Astrocyte (in vitro differentiated cells and primary cell): Measurements from ENCODE around the gene SLC13A5. TPM values are rescaled to one million over a fixed set of nuclear protein-coding genes. Genes with fewer than 3 reads are reported as not detected.

Experiments
- DNase-seq: peaks from one replicate; pipeline ENCODE4 v3.0.0-alpha.2; 2010; ENCODE audit warnings: low read depth
- FAIRE-seq: peaks from 2 replicates; lab custom pipeline; 2011; peaks lifted over from hg19 to GRCh38; lab: Jason Lieb, UNC
- H2AFZ ChIP-seq: 2 replicates; pipeline ENCODE4 v1.6.0; 2012; ENCODE audit warnings: low read depth, low read length, inconsistent platforms
- H3K27ac ChIP-seq: 2 replicates; pipeline ENCODE4 v1.5.1; 2011; ENCODE audit warnings: low read depth, low read length, inconsistent platforms
- H3K27me3 ChIP-seq: 2 replicates; pipeline ENCODE4 v1.6.0; 2011; ENCODE audit warnings: low read length, inconsistent platforms; ENCODE audit not compliant: insufficient read depth
- H3K36me3 ChIP-seq: 2 replicates; pipeline ENCODE4 v1.5.1; 2011; ENCODE audit warnings: low read length, inconsistent platforms; ENCODE audit not compliant: insufficient read depth
- H3K4me1 ChIP-seq: 2 replicates; pipeline ENCODE4 v1.5.1; 2011; ENCODE audit warnings: low read length, inconsistent platforms; ENCODE audit not compliant: insufficient read depth
- H3K4me2 ChIP-seq: 2 replicates; pipeline ENCODE4 v1.6.0; 2012; ENCODE audit warnings: low read length, inconsistent platforms
- H3K4me3 ChIP-seq: 2 replicates; pipeline ENCODE4 v1.5.1; 2011; ENCODE audit warnings: low read depth, mild to moderate bottlenecking, low read length, inconsistent platforms; ENCODE audit not compliant: insufficient read depth
- H3K79me2 ChIP-seq: 2 replicates; pipeline ENCODE4 v1.6.0; 2012; ENCODE audit warnings: mild to moderate bottlenecking, low read length, inconsistent platforms; ENCODE audit not compliant: insufficient read depth
- H3K9ac ChIP-seq: 2 replicates; pipeline ENCODE4 v1.6.0; 2012; ENCODE audit warnings: mild to moderate bottlenecking, low read length, inconsistent platforms
- H3K9me3 ChIP-seq: 2 replicates; pipeline ENCODE4 v1.5.1; 2012; ENCODE audit warnings: low read depth, mild to moderate bottlenecking, low read length, inconsistent platforms; ENCODE audit not compliant: insufficient read depth
- H4K20me1 ChIP-seq: 2 replicates; pipeline ENCODE4 v1.6.0; 2012; ENCODE audit warnings: low read length, inconsistent platforms; ENCODE audit not compliant: insufficient read depth
- H3K27ac Mint-ChIP-seq: one replicate; pipeline ENCODE4 v1.8.0; 2021; ENCODE audit warnings: mild to moderate bottlenecking, mixed read lengths; ENCODE audit not compliant: unreplicated experiment
- H3K27me3 Mint-ChIP-seq: one replicate; pipeline ENCODE4 v1.8.0; 2021; ENCODE audit warnings: low read depth, mixed read lengths; ENCODE audit not compliant: unreplicated experiment
- H3K36me3 Mint-ChIP-seq: one replicate; pipeline ENCODE4 v1.8.0; 2021; ENCODE audit warnings: low read depth, mixed read lengths; ENCODE audit not compliant: unreplicated experiment
- H3K4me1 Mint-ChIP-seq: one replicate; pipeline ENCODE4 v1.8.0; 2021; ENCODE audit warnings: low read depth, mixed read lengths; ENCODE audit not compliant: unreplicated experiment
- H3K4me3 Mint-ChIP-seq: one replicate; pipeline ENCODE4 v1.8.0; 2021; ENCODE audit warnings: mild to moderate bottlenecking, moderate library complexity, mixed read lengths; ENCODE audit not compliant: unreplicated experiment
- H3K9me3 Mint-ChIP-seq: one replicate; pipeline ENCODE4 v1.8.0; 2021; ENCODE audit warnings: mild to moderate bottlenecking, mixed read lengths; ENCODE audit not compliant: unreplicated experiment
- EZH2 ChIP-seq: IDR thresholded peaks from 2 replicates; pipeline ENCODE4 v1.6.1; 2012; ENCODE audit warnings: mild to moderate bottlenecking, low read length, inconsistent platforms; ENCODE audit not compliant: insufficient read depth
- total RNA-seq: library from RNA; stranded (reverse); gene quantifications from 2 replicates; pipeline ENCODE4 v1.2.1, GENCODE V29; 2021
- TF ChIP-seq, protein P1 (sequence below): IDR thresholded peaks from 2 replicates; pipeline ENCODE4 v1.5.1; 2011; ENCODE audit warnings: low read depth, mild to moderate bottlenecking, inconsistent platforms, low read length, moderate library complexity; ENCODE audit not compliant: insufficient read depth

The SLC13A5 gene
- total RNA-seq, 1 donor from 2014 or later: 6.9 TPM

DNA sequence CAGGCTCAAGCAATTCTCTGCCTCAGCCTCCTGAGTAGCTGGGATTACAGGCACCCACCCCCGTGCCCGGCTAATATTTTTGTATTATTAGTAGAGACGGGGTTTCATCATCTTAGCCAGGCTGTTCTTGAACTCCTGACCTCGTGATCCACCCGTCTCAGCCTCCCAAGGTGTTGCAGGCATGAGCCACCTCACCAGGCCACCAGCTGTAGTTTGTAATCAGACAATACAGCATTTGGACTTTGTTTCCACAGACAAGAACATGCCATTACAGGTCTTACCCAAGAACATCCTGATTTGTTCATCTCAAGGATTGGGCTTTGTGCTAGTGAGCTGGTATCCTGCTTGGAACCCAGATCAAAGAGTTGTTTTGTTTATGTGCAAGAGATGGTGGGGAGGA lies 31.5 kb downstream of the SLC13A5 start:
- H4K20me1 ChIP-seq: no peaks in the 10 kb centered on the region
- Mint-ChIP-seq H3K4me3 (no peak overlapping the region), H3K9me3 (peaks cover 3% of the 10 kb centered on the region), H3K4me1 (peaks cover 13% of the 10 kb centered on the region), H3K36me3 (no peaks in the 10 kb centered on the region), H3K27me3 (peaks cover 41% of the 10 kb centered on the region), H3K27ac (no peak overlapping the region)
- no peak overlapping the region for H3K4me2 ChIP-seq
- no peak overlapping the region for H3K9ac ChIP-seq
- no peak overlapping the region for H3K27ac ChIP-seq
- H2AFZ ChIP-seq: no peak overlapping the region
- H3K4me1 ChIP-seq: no peaks in the 10 kb centered on the region
- no peak overlapping the region for H3K4me3 ChIP-seq
- H3K79me2 ChIP-seq: no peaks in the 10 kb centered on the region
- peaks cover 12% of the 10 kb centered on the region for H3K27me3 ChIP-seq
- DNase-seq (no peak), FAIRE-seq (no peak)
- no peaks in the 10 kb centered on the region for H3K9me3 ChIP-seq
- H3K36me3 ChIP-seq: no peaks in the 10 kb centered on the region
- no peak for TF ChIP-seq EZH2
- TF ChIP-seq, protein P1, sequence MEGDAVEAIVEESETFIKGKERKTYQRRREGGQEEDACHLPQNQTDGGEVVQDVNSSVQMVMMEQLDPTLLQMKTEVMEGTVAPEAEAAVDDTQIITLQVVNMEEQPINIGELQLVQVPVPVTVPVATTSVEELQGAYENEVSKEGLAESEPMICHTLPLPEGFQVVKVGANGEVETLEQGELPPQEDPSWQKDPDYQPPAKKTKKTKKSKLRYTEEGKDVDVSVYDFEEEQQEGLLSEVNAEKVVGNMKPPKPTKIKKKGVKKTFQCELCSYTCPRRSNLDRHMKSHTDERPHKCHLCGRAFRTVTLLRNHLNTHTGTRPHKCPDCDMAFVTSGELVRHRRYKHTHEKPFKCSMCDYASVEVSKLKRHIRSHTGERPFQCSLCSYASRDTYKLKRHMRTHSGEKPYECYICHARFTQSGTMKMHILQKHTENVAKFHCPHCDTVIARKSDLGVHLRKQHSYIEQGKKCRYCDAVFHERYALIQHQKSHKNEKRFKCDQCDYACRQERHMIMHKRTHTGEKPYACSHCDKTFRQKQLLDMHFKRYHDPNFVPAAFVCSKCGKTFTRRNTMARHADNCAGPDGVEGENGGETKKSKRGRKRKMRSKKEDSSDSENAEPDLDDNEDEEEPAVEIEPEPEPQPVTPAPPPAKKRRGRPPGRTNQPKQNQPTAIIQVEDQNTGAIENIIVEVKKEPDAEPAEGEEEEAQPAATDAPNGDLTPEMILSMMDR: no peak

DNA sequence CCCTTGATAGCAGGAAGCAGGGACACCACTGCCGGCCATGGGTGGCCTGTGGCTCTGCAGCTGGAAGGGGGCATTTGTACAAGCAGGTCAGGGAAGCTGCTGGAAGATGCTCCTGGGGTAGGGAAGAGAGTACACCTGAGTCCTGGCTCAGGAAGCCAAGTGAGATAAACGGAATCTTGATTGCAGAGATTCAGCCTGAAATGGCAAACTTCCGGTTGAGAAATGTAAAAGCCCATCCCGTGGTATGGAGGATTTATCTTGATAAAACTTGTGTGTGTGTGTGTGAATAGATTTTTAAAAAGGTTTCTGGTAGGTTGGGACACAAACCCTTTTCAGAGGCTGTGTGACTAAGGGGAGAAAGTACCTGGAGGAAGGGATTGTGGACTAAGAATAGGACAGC lies 32.0 kb downstream of the SLC13A5 start:
- Mint-ChIP-seq H3K4me3 (no peak overlapping the region), H3K27ac (no peak overlapping the region), H3K9me3 (peaks cover 3% of the 10 kb centered on the region), H3K4me1 (peaks cover 16% of the 10 kb centered on the region), H3K36me3 (no peaks in the 10 kb centered on the region), H3K27me3 (peaks cover 40% of the 10 kb centered on the region)
- Histone ChIP-seq H3K79me2 (no peaks in the 10 kb centered on the region), H3K4me3 (no peak overlapping the region), H3K36me3 (no peaks in the 10 kb centered on the region), H2AFZ (no peak overlapping the region), H3K27ac (no peak overlapping the region), H4K20me1 (no peaks in the 10 kb centered on the region), H3K27me3 (peaks cover 15% of the 10 kb centered on the region), H3K4me1 (no peaks in the 10 kb centered on the region), H3K9me3 (no peaks in the 10 kb centered on the region), H3K4me2 (no peak overlapping the region), H3K9ac (no peak overlapping the region)
- TF ChIP-seq, protein P1: no peak
- no peak for TF ChIP-seq EZH2
- FAIRE-seq (no peak), DNase-seq (no peak)

DNA sequence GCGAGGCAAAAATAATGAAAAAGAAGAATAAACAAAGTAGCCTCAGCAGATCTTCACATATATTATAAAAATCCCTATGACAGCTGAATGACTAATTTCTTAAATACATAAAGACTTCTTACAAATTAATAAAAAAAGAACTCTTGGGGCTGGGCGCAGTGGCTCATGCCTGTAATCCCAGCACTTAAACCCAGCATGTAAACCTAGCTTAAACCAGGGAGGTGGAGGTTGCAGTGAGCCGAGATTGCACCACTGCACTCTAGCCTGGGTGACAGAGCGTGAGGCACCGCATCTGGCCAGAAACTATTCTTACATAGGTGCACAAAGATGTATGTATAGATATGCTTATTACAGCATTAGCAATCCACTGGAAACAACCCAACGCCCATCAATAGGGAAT lies 33.9 kb downstream of the SLC13A5 start:
- Histone ChIP-seq H2AFZ (no peak overlapping the region), H3K79me2 (no peaks in the 10 kb centered on the region), H3K36me3 (no peaks in the 10 kb centered on the region), H3K27ac (no peak overlapping the region), H3K4me1 (no peaks in the 10 kb centered on the region), H4K20me1 (no peaks in the 10 kb centered on the region), H3K4me3 (no peak overlapping the region), H3K9me3 (no peaks in the 10 kb centered on the region), H3K9ac (no peak overlapping the region), H3K27me3 (peaks cover 15% of the 10 kb centered on the region), H3K4me2 (no peak overlapping the region)
- FAIRE-seq (no peak), DNase-seq (no peak)
- TF ChIP-seq, protein P1: no peak
- TF ChIP-seq EZH2: no peak
- Mint-ChIP-seq H3K36me3 (no peaks in the 10 kb centered on the region), H3K4me1 (peaks cover 23% of the 10 kb centered on the region), H3K9me3 (peaks cover 3% of the 10 kb centered on the region), H3K27ac (no peak overlapping the region), H3K4me3 (no peak overlapping the region), H3K27me3 (peaks cover 35% of the 10 kb centered on the region)
